SK-N-SH (cell line): Measurements from ENCODE around the gene SLC12A7.

Source experiments
- EP300 ChIP-seq, 2 experiments: IDR thresholded peaks; 2 replicates each; pipeline versions ENCODE4 v1.4.0 to v1.6.1; 2012; ENCODE audit warnings: borderline replicate concordance in 1 of 2, low read depth in 1 of 2, low read length in 1 of 2
- EZH2phosphoT487 ChIP-seq: fragments of 200-600 bp; sonication (generic); IDR thresholded peaks from 2 replicates; pipeline ENCODE4 v1.6.1; 2017; ENCODE audit warnings: low read depth, mixed run types, mild to moderate bottlenecking, antibody characterized with exemption, moderate library complexity, borderline replicate concordance
- MXI1 ChIP-seq: IDR thresholded peaks from 2 replicates; pipeline ENCODE4 v1.6.1; 2012; ENCODE audit warnings: mild to moderate bottlenecking, low read depth, low read length, improper control_type of control experiment
- RAD21 ChIP-seq: IDR thresholded peaks from 2 replicates; pipeline ENCODE4 v1.6.1; 2012; ENCODE audit warnings: mild to moderate bottlenecking, low read length
- SMC3 ChIP-seq: IDR thresholded peaks from 2 replicates; pipeline ENCODE4 v1.6.1; 2012; ENCODE audit warnings: low read depth, low read length, improper control_type of control experiment
- TAF1 ChIP-seq: IDR thresholded peaks from 2 replicates; pipeline ENCODE4 v1.6.1; 2012; ENCODE audit warnings: low read depth, mild to moderate bottlenecking, low read length, moderate library complexity, borderline replicate concordance
- YY1 ChIP-seq: IDR thresholded peaks from 2 replicates; pipeline ENCODE4 v1.4.0; 2012; ENCODE audit warnings: low read depth, mild to moderate bottlenecking
- TF ChIP-seq, protein P1 (sequence below): fragments of 200-600 bp; sonication (generic); IDR thresholded peaks from 2 replicates; pipeline ENCODE4 v1.6.1; 2017; ENCODE audit warnings: antibody characterized with exemption, mild to moderate bottlenecking, moderate library complexity
- TF ChIP-seq, protein P2 (sequence below): IDR thresholded peaks from 2 replicates; pipeline ENCODE4 v1.6.1; 2012; ENCODE audit warnings: mild to moderate bottlenecking, low read depth, low read length, moderate library complexity

DNA sequence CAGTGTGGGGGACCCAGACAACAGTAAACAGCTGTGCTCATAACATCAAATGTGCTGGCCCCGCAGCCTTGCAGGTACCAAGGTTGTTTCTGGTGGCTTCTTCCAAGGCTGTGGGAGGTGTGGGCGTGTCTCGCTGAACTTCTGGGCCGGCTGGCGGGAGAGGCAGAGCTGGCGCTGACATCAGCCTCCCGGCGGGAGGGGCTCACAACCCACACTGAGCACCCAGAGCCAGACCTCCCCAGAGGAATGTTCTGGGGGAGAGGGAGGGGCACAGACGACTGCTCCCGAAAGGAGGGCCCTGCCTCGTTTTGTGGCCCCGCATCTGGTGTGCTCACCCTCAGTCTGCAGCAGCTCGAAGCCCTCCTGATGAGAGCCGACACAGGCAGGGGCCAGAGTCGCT lies 6.9 kb upstream of the SLC12A7 start:
- no peak for TF ChIP-seq YY1
- TF ChIP-seq EP300 (IDR thresholded peaks at IDR 0.05; ENCODE audit: borderline replicate concordance in 1 of 2, low read depth in 1 of 2, low read length in 1 of 2), result no peak
- no peak for TF ChIP-seq EZH2phosphoT487
- TF ChIP-seq, protein P1, sequence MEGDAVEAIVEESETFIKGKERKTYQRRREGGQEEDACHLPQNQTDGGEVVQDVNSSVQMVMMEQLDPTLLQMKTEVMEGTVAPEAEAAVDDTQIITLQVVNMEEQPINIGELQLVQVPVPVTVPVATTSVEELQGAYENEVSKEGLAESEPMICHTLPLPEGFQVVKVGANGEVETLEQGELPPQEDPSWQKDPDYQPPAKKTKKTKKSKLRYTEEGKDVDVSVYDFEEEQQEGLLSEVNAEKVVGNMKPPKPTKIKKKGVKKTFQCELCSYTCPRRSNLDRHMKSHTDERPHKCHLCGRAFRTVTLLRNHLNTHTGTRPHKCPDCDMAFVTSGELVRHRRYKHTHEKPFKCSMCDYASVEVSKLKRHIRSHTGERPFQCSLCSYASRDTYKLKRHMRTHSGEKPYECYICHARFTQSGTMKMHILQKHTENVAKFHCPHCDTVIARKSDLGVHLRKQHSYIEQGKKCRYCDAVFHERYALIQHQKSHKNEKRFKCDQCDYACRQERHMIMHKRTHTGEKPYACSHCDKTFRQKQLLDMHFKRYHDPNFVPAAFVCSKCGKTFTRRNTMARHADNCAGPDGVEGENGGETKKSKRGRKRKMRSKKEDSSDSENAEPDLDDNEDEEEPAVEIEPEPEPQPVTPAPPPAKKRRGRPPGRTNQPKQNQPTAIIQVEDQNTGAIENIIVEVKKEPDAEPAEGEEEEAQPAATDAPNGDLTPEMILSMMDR, result no peak
- TF ChIP-seq MXI1, result no peak
- TF ChIP-seq SMC3, result no peak
- TF ChIP-seq TAF1, result no peak
- TF ChIP-seq, protein P2, sequence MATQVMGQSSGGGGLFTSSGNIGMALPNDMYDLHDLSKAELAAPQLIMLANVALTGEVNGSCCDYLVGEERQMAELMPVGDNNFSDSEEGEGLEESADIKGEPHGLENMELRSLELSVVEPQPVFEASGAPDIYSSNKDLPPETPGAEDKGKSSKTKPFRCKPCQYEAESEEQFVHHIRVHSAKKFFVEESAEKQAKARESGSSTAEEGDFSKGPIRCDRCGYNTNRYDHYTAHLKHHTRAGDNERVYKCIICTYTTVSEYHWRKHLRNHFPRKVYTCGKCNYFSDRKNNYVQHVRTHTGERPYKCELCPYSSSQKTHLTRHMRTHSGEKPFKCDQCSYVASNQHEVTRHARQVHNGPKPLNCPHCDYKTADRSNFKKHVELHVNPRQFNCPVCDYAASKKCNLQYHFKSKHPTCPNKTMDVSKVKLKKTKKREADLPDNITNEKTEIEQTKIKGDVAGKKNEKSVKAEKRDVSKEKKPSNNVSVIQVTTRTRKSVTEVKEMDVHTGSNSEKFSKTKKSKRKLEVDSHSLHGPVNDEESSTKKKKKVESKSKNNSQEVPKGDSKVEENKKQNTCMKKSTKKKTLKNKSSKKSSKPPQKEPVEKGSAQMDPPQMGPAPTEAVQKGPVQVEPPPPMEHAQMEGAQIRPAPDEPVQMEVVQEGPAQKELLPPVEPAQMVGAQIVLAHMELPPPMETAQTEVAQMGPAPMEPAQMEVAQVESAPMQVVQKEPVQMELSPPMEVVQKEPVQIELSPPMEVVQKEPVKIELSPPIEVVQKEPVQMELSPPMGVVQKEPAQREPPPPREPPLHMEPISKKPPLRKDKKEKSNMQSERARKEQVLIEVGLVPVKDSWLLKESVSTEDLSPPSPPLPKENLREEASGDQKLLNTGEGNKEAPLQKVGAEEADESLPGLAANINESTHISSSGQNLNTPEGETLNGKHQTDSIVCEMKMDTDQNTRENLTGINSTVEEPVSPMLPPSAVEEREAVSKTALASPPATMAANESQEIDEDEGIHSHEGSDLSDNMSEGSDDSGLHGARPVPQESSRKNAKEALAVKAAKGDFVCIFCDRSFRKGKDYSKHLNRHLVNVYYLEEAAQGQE, result no peak
- TF ChIP-seq RAD21, result no peak
